ENCODE data around the gene ZCCHC7. TPM values are rescaled to one million over a fixed set of nuclear protein-coding genes. Genes with fewer than 3 reads are reported as not detected.

ZCCHC7 gene
- total and polyA plus RNA-seq, 10 of the 15 experiments (the other 5 are each of a cell fraction or from before 2014, with no cell fraction given): 42.9 to 178 (median 53.3) TPM

- TF ChIP-seq CEBPZ (IDR thresholded peaks at IDR 0.05; ENCODE audit: low read depth, low read length): no peak
- no peak for TF ChIP-seq ZNF687 (IDR thresholded peaks at IDR 0.05)
- TF ChIP-seq SMAD1 (IDR thresholded peaks at IDR 0.05; ENCODE audit: low read depth, partially characterized antibody): no peak
- TF ChIP-seq NKRF (conservative IDR thresholded peaks at IDR 0.05): no peak
- no peak for TF ChIP-seq EGR1 (IDR thresholded peaks at IDR 0.05; ENCODE audit: borderline replicate concordance in 1 of 2, low read depth in 2 of 2, low read length in 2 of 2)
- no peak for TF ChIP-seq RAD21 (IDR thresholded peaks at IDR 0.05; ENCODE audit: insufficient read depth, low read depth, low read length)
- TF ChIP-seq SRF (IDR thresholded peaks at IDR 0.05; ENCODE audit: low read depth in 2 of 2, low read length in 2 of 2): no peak
- TF ChIP-seq NR2C2 (IDR thresholded peaks at IDR 0.05; ENCODE audit: borderline replicate concordance, control insufficient read depth, insufficient read length, low read depth): no peak
- no peak for TF ChIP-seq FOXM1 (IDR thresholded peaks at IDR 0.05; ENCODE audit: low read depth, low read length)
Observed at GRCh38 chr9:37229882-37230482, 109.6 kb downstream of the ZCCHC7 start (continued).

Data from GM12878 (cell line).